NCI-H1417 treated with DMSO at 0.1 percent for 48 hours (cell line): ENCODE data around the gene XXYLT1.
"Not testable (repeated sequence)": the region's sequence is repeated elsewhere in the genome, so short reads cannot be mapped to it uniquely, and the experiment has no call there.

Source experiments
- DNase-seq: peaks from one replicate; lab custom pipeline; 2025; lab: John Stamatoyannopoulos, UW

XXYLT1 gene

GRCh38 chr3:195250473-195251251 is 20.3 kb downstream of the XXYLT1 start:
- DNase-seq, result peak; percentile 16

GRCh38 chr3:195249858-195250464 is 21.0 kb downstream of the XXYLT1 start:
- no peak for DNase-seq

- no peak for DNase-seq
Measured at GRCh38 chr3:195249057-195249770, 21.7 kb downstream of the XXYLT1 start.

GRCh38 chr3:195248281-195248680 is 22.7 kb downstream of the XXYLT1 start:
- no peak for DNase-seq

GRCh38 chr3:195247863-195248189 is 23.1 kb downstream of the XXYLT1 start:
- DNase-seq, result no peak

GRCh38 chr3:195247086-195247862 is 23.7 kb downstream of the XXYLT1 start:
- DNase-seq, result no peak

GRCh38 chr3:195246581-195246995 is 24.4 kb downstream of the XXYLT1 start:
- no peak for DNase-seq

- DNase-seq, result no peak
Measured at GRCh38 chr3:195245531-195245951, 25.4 kb downstream of the XXYLT1 start.

GRCh38 chr3:195241592-195242355 is 29.2 kb downstream of the XXYLT1 start:
- DNase-seq, result no peak

- no peak for DNase-seq
Measured at GRCh38 chr3:195240939-195241338, 30.0 kb downstream of the XXYLT1 start.

- no peak for DNase-seq
Measured at GRCh38 chr3:195240171-195240701, 30.7 kb downstream of the XXYLT1 start.

- no peak for DNase-seq
Measured at GRCh38 chr3:195239121-195239520, 31.8 kb downstream of the XXYLT1 start.

- no peak for DNase-seq
Measured at GRCh38 chr3:195238586-195239118, 32.3 kb downstream of the XXYLT1 start.

GRCh38 chr3:195238081-195238571 is 32.8 kb downstream of the XXYLT1 start:
- no peak for DNase-seq

GRCh38 chr3:195236801-195237570 is 34.0 kb downstream of the XXYLT1 start:
- no peak for DNase-seq

- DNase-seq, result no peak
Measured at GRCh38 chr3:195236076-195236798, 34.7 kb downstream of the XXYLT1 start.

GRCh38 chr3:195230244-195230643 is 40.7 kb downstream of the XXYLT1 start:
- no peak for DNase-seq

- not testable (repeated sequence) for DNase-seq
Measured at GRCh38 chr3:195228886-195229285, 42.1 kb downstream of the XXYLT1 start.

- DNase-seq, result no peak
Measured at GRCh38 chr3:195227871-195228270, 43.1 kb downstream of the XXYLT1 start.
